Measurements from ENCODE around the gene CCDC6.

DNA sequence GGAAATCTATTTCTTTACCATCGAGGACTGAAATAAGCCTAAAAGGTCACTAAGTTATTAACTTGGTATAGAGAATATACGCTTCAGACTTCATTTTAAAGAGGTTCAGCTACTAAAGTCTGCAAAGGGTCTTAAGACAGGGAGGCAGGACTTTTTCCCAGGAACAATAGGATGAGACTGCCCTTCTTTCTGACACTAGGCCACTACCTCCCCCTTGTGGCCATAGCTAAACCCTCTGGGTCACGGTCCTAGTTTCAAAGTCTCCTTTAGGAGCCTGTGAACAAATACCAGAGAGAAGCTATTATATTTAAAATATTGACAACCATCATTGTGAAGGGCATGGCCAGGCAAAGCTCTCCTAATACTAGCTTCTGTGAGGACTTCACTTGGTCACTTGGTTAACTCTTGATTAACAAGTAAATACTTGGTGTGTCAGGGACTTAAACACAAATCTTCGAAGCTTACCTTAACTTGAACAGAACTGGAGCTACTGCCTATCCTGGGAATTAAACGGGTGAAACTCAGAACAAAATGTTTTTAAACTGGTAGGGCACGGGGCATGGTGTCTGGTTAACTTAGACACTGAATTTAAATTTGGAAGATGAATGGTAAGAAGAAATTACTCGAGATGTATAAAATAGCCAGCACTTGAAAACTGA lies 75.6 kb downstream of the CCDC6 start:
- TF ChIP-seq RAD21 (conservative IDR thresholded peaks at IDR 0.05 in 1 of 2, IDR thresholded peaks at IDR 0.05 in 1 of 2) (peak; percentile 56 to 62), POLR2A (IDR thresholded peaks at IDR 0.05; ENCODE audit: low read length) (no peak), NR3C1 (IDR thresholded peaks at IDR 0.05) (no peak)
- TF ChIP-seq, protein P1, sequence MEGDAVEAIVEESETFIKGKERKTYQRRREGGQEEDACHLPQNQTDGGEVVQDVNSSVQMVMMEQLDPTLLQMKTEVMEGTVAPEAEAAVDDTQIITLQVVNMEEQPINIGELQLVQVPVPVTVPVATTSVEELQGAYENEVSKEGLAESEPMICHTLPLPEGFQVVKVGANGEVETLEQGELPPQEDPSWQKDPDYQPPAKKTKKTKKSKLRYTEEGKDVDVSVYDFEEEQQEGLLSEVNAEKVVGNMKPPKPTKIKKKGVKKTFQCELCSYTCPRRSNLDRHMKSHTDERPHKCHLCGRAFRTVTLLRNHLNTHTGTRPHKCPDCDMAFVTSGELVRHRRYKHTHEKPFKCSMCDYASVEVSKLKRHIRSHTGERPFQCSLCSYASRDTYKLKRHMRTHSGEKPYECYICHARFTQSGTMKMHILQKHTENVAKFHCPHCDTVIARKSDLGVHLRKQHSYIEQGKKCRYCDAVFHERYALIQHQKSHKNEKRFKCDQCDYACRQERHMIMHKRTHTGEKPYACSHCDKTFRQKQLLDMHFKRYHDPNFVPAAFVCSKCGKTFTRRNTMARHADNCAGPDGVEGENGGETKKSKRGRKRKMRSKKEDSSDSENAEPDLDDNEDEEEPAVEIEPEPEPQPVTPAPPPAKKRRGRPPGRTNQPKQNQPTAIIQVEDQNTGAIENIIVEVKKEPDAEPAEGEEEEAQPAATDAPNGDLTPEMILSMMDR (IDR thresholded peaks at IDR 0.05) = peak; percentile 75
- TF ChIP-seq, protein P2, sequence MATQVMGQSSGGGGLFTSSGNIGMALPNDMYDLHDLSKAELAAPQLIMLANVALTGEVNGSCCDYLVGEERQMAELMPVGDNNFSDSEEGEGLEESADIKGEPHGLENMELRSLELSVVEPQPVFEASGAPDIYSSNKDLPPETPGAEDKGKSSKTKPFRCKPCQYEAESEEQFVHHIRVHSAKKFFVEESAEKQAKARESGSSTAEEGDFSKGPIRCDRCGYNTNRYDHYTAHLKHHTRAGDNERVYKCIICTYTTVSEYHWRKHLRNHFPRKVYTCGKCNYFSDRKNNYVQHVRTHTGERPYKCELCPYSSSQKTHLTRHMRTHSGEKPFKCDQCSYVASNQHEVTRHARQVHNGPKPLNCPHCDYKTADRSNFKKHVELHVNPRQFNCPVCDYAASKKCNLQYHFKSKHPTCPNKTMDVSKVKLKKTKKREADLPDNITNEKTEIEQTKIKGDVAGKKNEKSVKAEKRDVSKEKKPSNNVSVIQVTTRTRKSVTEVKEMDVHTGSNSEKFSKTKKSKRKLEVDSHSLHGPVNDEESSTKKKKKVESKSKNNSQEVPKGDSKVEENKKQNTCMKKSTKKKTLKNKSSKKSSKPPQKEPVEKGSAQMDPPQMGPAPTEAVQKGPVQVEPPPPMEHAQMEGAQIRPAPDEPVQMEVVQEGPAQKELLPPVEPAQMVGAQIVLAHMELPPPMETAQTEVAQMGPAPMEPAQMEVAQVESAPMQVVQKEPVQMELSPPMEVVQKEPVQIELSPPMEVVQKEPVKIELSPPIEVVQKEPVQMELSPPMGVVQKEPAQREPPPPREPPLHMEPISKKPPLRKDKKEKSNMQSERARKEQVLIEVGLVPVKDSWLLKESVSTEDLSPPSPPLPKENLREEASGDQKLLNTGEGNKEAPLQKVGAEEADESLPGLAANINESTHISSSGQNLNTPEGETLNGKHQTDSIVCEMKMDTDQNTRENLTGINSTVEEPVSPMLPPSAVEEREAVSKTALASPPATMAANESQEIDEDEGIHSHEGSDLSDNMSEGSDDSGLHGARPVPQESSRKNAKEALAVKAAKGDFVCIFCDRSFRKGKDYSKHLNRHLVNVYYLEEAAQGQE (IDR thresholded peaks at IDR 0.05) = no peak

All from A549 (cell line).